ENCODE results near the gene DYNC1LI2. TPM values are rescaled to one million over a fixed set of nuclear protein-coding genes. Genes with fewer than 3 reads are reported as not detected.
A peak's percentile ranks its signal among the peaks of the same experiment; 100 is the strongest.

The DYNC1LI2 gene
- total and polyA plus RNA-seq, 9 of the 15 experiments (the other 6 are each of a cell fraction or from before 2014, with no cell fraction given), result 5.1 to 48.9 (median 38.2) TPM

DNA sequence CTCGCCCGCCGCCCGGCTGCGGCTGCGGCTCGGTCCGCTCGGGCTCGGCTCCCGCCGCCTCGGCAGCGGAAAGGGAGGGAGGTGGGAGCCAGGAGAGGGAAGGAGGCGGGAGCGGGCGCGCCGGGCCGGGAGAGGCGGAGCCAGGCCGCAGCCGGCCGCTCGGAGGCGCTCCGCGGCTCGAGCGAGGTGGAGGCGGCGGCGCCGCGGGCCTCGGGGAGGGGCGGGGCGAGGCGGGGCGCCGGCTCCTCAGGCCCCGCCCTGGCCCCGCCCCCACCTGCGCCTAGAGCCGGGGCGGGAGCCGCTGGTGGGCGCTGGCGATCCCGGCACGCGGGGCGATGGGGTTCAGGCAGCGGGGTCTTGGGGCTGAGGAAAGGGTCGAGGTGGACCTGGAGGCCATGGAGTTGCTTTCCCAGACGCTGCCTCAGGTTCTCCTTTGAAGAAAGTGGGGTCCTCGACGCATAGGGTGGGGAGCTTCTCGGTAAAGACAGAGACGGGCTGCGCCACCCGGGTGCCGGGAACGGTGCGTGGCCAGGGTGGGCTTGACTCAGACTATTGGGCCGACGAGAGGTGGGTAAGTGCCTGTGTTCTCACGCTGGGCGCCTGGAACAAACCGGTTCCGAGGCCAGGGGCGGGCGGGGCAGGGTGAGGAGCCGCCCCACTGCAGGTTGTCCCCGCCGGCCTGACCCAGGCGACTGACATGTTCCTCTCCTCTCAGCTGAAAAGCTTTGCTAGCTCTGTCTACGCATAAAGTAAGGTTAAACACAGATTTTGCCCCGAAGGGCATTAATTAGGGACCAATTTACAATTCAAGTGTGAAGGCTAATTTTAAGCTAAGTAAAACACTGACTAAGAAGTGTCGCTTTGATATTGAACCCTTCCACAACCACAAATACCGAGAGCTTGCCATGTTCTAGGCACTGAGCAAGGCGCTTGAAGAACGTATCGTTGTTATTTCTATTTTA is 54.5 kb downstream of the DYNC1LI2 start, which contains the start of gene CMTM4 (continued):
- TF ChIP-seq, protein P1, sequence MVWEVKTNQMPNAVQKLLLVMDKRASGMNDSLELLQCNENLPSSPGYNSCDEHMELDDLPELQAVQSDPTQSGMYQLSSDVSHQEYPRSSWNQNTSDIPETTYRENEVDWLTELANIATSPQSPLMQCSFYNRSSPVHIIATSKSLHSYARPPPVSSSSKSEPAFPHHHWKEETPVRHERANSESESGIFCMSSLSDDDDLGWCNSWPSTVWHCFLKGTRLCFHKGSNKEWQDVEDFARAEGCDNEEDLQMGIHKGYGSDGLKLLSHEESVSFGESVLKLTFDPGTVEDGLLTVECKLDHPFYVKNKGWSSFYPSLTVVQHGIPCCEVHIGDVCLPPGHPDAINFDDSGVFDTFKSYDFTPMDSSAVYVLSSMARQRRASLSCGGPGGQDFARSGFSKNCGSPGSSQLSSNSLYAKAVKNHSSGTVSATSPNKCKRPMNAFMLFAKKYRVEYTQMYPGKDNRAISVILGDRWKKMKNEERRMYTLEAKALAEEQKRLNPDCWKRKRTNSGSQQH (CRISPR knock-in tag; IDR thresholded peaks at IDR 0.05), result no peak
- TF ChIP-seq TAF1 (IDR thresholded peaks at IDR 0.05; ENCODE audit: control insufficient read depth, extremely low read depth, insufficient read depth, low read length, severe bottlenecking), result no peak
- TF ChIP-seq, protein P2, sequence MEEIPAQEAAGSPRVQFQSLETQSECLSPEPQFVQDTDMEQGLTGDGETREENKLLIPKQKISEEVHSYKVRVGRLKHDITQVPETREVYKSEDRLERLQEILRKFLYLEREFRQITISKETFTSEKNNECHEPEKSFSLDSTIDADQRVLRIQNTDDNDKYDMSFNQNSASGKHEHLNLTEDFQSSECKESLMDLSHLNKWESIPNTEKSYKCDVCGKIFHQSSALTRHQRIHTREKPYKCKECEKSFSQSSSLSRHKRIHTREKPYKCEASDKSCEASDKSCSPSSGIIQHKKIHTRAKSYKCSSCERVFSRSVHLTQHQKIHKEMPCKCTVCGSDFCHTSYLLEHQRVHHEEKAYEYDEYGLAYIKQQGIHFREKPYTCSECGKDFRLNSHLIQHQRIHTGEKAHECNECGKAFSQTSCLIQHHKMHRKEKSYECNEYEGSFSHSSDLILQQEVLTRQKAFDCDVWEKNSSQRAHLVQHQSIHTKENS (CRISPR knock-in tag; IDR thresholded peaks at IDR 0.05), result no peak
- TF ChIP-seq ZNF384 (IDR thresholded peaks at IDR 0.05; ENCODE audit: low read depth, low read length), result no peak
- TF ChIP-seq IFI16 (CRISPR knock-in tag; IDR thresholded peaks at IDR 0.05), result no peak
- TF ChIP-seq, protein P3, sequence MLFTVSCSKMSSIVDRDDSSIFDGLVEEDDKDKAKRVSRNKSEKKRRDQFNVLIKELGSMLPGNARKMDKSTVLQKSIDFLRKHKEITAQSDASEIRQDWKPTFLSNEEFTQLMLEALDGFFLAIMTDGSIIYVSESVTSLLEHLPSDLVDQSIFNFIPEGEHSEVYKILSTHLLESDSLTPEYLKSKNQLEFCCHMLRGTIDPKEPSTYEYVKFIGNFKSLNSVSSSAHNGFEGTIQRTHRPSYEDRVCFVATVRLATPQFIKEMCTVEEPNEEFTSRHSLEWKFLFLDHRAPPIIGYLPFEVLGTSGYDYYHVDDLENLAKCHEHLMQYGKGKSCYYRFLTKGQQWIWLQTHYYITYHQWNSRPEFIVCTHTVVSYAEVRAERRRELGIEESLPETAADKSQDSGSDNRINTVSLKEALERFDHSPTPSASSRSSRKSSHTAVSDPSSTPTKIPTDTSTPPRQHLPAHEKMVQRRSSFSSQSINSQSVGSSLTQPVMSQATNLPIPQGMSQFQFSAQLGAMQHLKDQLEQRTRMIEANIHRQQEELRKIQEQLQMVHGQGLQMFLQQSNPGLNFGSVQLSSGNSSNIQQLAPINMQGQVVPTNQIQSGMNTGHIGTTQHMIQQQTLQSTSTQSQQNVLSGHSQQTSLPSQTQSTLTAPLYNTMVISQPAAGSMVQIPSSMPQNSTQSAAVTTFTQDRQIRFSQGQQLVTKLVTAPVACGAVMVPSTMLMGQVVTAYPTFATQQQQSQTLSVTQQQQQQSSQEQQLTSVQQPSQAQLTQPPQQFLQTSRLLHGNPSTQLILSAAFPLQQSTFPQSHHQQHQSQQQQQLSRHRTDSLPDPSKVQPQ (CRISPR knock-in tag; IDR thresholded peaks at IDR 0.05; ENCODE audit: borderline replicate concordance), result no peak
- TF ChIP-seq RUNX1 (IDR thresholded peaks at IDR 0.05; ENCODE audit: low read depth), result no peak
- TF ChIP-seq PURB (CRISPR knock-in tag; IDR thresholded peaks at IDR 0.05; ENCODE audit: low read depth), result no peak
- TF ChIP-seq, protein P4, sequence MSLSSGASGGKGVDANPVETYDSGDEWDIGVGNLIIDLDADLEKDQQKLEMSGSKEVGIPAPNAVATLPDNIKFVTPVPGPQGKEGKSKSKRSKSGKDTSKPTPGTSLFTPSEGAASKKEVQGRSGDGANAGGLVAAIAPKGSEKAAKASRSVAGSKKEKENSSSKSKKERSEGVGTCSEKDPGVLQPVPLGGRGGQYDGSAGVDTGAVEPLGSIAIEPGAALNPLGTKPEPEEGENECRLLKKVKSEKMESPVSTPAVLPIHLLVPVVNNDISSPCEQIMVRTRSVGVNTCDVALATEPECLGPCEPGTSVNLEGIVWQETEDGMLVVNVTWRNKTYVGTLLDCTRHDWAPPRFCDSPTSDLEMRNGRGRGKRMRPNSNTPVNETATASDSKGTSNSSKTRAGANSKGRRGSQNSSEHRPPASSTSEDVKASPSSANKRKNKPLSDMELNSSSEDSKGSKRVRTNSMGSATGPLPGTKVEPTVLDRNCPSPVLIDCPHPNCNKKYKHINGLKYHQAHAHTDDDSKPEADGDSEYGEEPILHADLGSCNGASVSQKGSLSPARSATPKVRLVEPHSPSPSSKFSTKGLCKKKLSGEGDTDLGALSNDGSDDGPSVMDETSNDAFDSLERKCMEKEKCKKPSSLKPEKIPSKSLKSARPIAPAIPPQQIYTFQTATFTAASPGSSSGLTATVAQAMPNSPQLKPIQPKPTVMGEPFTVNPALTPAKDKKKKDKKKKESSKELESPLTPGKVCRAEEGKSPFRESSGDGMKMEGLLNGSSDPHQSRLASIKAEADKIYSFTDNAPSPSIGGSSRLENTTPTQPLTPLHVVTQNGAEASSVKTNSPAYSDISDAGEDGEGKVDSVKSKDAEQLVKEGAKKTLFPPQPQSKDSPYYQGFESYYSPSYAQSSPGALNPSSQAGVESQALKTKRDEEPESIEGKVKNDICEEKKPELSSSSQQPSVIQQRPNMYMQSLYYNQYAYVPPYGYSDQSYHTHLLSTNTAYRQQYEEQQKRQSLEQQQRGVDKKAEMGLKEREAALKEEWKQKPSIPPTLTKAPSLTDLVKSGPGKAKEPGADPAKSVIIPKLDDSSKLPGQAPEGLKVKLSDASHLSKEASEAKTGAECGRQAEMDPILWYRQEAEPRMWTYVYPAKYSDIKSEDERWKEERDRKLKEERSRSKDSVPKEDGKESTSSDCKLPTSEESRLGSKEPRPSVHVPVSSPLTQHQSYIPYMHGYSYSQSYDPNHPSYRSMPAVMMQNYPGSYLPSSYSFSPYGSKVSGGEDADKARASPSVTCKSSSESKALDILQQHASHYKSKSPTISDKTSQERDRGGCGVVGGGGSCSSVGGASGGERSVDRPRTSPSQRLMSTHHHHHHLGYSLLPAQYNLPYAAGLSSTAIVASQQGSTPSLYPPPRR (CRISPR knock-in tag; IDR thresholded peaks at IDR 0.05; ENCODE audit: borderline replicate concordance), result no peak
- TF ChIP-seq, protein P5, sequence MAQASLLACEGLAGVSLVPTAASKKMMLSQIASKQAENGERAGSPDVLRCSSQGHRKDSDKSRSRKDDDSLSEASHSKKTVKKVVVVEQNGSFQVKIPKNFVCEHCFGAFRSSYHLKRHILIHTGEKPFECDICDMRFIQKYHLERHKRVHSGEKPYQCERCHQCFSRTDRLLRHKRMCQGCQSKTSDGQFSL (CRISPR knock-in tag; IDR thresholded peaks at IDR 0.05), result no peak
- TF ChIP-seq, protein P5 (tag; IDR thresholded peaks at IDR 0.05), result no peak
- 0 out of 2 replicates have a peak, but pooled peaks have one; percentile 57 for TF ChIP-seq KAT7 (CRISPR knock-in tag; IDR thresholded peaks at IDR 0.05; ENCODE audit: borderline replicate concordance)

Measured in K562 (cell line).